K562 (cell line): ENCODE data around the gene C16orf86. TPM values are rescaled to one million over a fixed set of nuclear protein-coding genes. Genes with fewer than 3 reads are reported as not detected.
A peak's percentile ranks its signal among the peaks of the same experiment; 100 is the strongest.

Source experiments
- AFF1 ChIP-seq, 2 experiments: fragments of 450-650 bp; IDR thresholded peaks; 2 replicates each; pipeline ENCODE4 v1.6.1; 2018; ENCODE audit warnings: mild to moderate bottlenecking in 2 of 2, low read depth in 1 of 2; ENCODE audit not compliant: partially characterized antibody in 2 of 2
- ATF6 ChIP-seq: sonication (generic); formaldehyde crosslinking; IDR thresholded peaks from 2 replicates; pipeline ENCODE4 v1.4.0; 2020; ENCODE audit warnings: mild to moderate bottlenecking, missing genetic modification reagents
- CEBPG ChIP-seq, 3 experiments: fragments of 200-800 bp in 1 of 3; sonication (Bioruptor generic) in 1 of 3; sonication (generic) in 1 of 3; formaldehyde crosslinking in 1 of 3; IDR thresholded peaks in 2 of 3; conservative IDR thresholded peaks in 1 of 3; 2 replicates each; pipeline versions ENCODE4 v1.6.1 to v1.8.0; 2016 to 2022; ENCODE audit warnings: missing compliant biosample characterization in 2 of 3, missing genetic modification characterization in 2 of 3, mild to moderate bottlenecking in 1 of 3, missing genetic modification reagents in 1 of 3
- DMBX1 ChIP-seq: fragments of 250-450 bp; sonication (Bioruptor Pico); IDR thresholded peaks from 2 replicates; pipeline ENCODE4 v1.8.0; 2022; ENCODE audit warnings: inconsistent platforms, mild to moderate bottlenecking, moderate library complexity, borderline replicate concordance
- ETV1 ChIP-seq: fragments of 450-650 bp; conservative IDR thresholded peaks from 2 replicates; pipeline ENCODE4 v1.6.1; 2016; ENCODE audit warnings: missing genetic modification characterization, control low read depth, low read depth, missing compliant biosample characterization
- FOXM1 ChIP-seq, 2 experiments: fragments of 450-650 bp in 1 of 2; sonication (generic) in 1 of 2; formaldehyde crosslinking in 1 of 2; IDR thresholded peaks; 2 replicates each; pipeline versions ENCODE4 v1.6.1 to v1.9.0; 2017 to 2022; ENCODE audit warnings: low read depth in 2 of 2, mild to moderate bottlenecking in 2 of 2, missing genetic modification reagents in 1 of 2, moderate library complexity in 1 of 2
- HOXB6 ChIP-seq: fragments of 250-450 bp; sonication (Bioruptor Pico); IDR thresholded peaks from 2 replicates; pipeline ENCODE4 v1.5.1; 2022; ENCODE audit warnings: mild to moderate bottlenecking, borderline replicate concordance
- KHSRP ChIP-seq: fragments of 450-650 bp; IDR thresholded peaks from 2 replicates; pipeline ENCODE4 v1.6.1; 2017
- MEF2D ChIP-seq: conservative IDR thresholded peaks from 2 replicates; pipeline ENCODE4 v1.6.1; 2016; ENCODE audit warnings: low read depth, missing genetic modification characterization, missing compliant biosample characterization
- RBM17 ChIP-seq: fragments of 200-400 bp; formaldehyde crosslinking; IDR thresholded peaks from 2 replicates; pipeline ENCODE4 v1.6.1; 2017; ENCODE audit warnings: low read depth, mild to moderate bottlenecking, low read length, borderline replicate concordance
- RCOR1 ChIP-seq, 2 experiments: IDR thresholded peaks; 2 replicates each; pipeline ENCODE4 v1.6.1; 2012; ENCODE audit warnings: low read depth in 2 of 2, low read length in 2 of 2, borderline replicate concordance in 1 of 2, improper control_type of control experiment in 1 of 2
- SIX5 ChIP-seq, 2 experiments: IDR thresholded peaks; 2 replicates each; pipeline ENCODE4 v1.6.1; 2011; ENCODE audit warnings: low read length in 2 of 2, borderline replicate concordance in 1 of 2, low read depth in 1 of 2, mild to moderate bottlenecking in 1 of 2, moderate library complexity in 1 of 2; ENCODE audit not compliant: insufficient read depth in 1 of 2
- SMAD4 ChIP-seq: fragments of 250-450 bp; sonication (Bioruptor Pico); conservative IDR thresholded peaks from 2 replicates; pipeline ENCODE4 v1.8.0; 2021; ENCODE audit warnings: inconsistent platforms, mild to moderate bottlenecking, moderate library complexity
- SP1 ChIP-seq: sonication (generic); formaldehyde crosslinking; IDR thresholded peaks from 2 replicates; pipeline ENCODE4 v1.8.1; 2022; ENCODE audit warnings: mild to moderate bottlenecking, missing genetic modification reagents
- ZBTB43 ChIP-seq: sonication (generic); formaldehyde crosslinking; IDR thresholded peaks from 2 replicates; pipeline ENCODE4 v1.8.0; 2023; ENCODE audit warnings: mild to moderate bottlenecking, missing genetic modification reagents
- ZNF12 ChIP-seq: sonication (generic); formaldehyde crosslinking; IDR thresholded peaks from 2 replicates; pipeline ENCODE4 v1.4.0; 2020; ENCODE audit warnings: mild to moderate bottlenecking, missing genetic modification reagents
- polyA plus RNA-seq, 8 experiments: library from polyadenylated mRNA; depleted of rRNA in 4 of 8; stranded (reverse) in 5 of 8; unstranded in 3 of 8; fragments of >200 nt; fragmentation: Nextera tagmentation in 2 of 8; fragmentation: Illumina TruSeq in 1 of 8; extraction: Ambion mirVana in 2 of 8; extraction: Trizol in 1 of 8; gene quantifications; 2 replicates each; pipeline versions ENCODE4 v1.2.1 to v1.2.3, GENCODE V29; 2011 to 2014; ENCODE audit warnings: inconsistent platforms in 1 of 8, missing spikeins in 1 of 8
- total RNA-seq, 7 experiments: library from RNA; depleted of rRNA in 6 of 7; stranded (reverse); fragments of >200 nt in 6 of 7; fragmentation: Illumina TruSeq in 2 of 7; extraction: Trizol in 2 of 7; gene quantifications; 2 replicates each; pipeline versions ENCODE4 v1.2.1 to v1.2.3, GENCODE V29; 2011 to 2021; ENCODE audit warnings: low replicate concordance in 1 of 7
- TF ChIP-seq, protein P1 (sequence below): fragments of 250-450 bp; sonication (Bioruptor Pico); IDR thresholded peaks from 2 replicates; pipeline ENCODE4 v1.8.0; 2022; ENCODE audit warnings: moderate library complexity, mild to moderate bottlenecking, inconsistent platforms

Gene C16orf86
- total and polyA plus RNA-seq, 9 of the 15 experiments (the other 6 are each of a cell fraction or from before 2014, with no cell fraction given) = 0.13 to 1.2 (median 0.27) TPM; not detected in 3

DNA sequence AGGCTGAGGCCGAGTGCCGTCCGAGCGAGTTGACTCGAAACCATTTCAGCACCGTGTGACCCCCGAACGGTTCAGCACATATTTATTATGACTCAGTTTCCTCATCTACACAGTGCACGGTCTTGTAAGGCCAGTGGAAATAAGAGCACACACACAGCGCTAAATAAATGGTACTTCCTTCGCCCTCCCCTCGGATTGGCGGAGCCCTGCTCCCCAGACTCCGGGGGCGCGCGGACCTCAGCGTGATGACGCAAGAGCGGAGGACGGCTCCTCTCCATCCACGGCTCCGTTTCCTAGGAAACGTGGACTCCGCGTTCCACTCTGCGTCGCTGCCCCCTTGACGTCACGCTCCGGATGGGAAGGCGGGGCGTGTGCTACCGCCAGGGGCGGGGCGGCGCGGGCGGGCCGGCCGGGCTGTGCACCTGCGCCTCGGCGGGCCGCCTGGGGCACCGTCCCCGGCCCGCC, 6.0 kb upstream of the C16orf86 start, which contains the start of gene PARD6A (continued):
- TF ChIP-seq AFF1 (IDR thresholded peaks at IDR 0.05; ENCODE audit: low read depth in 1 of 2, partially characterized antibody in 2 of 2) (no peak), MEF2D (no peak), DMBX1 (CRISPR knock-in tag) (no peak), KHSRP (peak; percentile 71), SMAD4 (CRISPR knock-in tag) (peak; percentile 69), CEBPG (CRISPR knock-in tag; IDR thresholded peaks at IDR 0.05) (peak; percentile 98), CEBPG (tag; conservative IDR thresholded peaks at IDR 0.05 in 1 of 2, IDR thresholded peaks at IDR 0.05 in 1 of 2) (peak; percentile 98 to 99), RBM17 (no peak), FOXM1 (IDR thresholded peaks at IDR 0.05; ENCODE audit: low read depth) (no peak), FOXM1 (CRISPR knock-in tag; IDR thresholded peaks at IDR 0.05; ENCODE audit: low read depth) (no peak), HOXB6 (CRISPR knock-in tag) (no peak), ETV1 (tag) (0 out of 2 replicates have a peak, but pooled peaks have one; percentile 23), ZBTB43 (CRISPR knock-in tag) (no peak), ZNF12 (no peak), SIX5 (IDR thresholded peaks at IDR 0.05; ENCODE audit: borderline replicate concordance in 1 of 2, insufficient read depth in 1 of 2, low read depth in 1 of 2, low read length in 2 of 2) (no peak), RCOR1 (IDR thresholded peaks at IDR 0.05; ENCODE audit: borderline replicate concordance in 1 of 2, low read depth in 2 of 2, low read length in 2 of 2) (peak in 1 of 2 experiments; percentile 93; a peak in 3 of 4 replicates), ATF6 (CRISPR knock-in tag) (no peak), SP1 (CRISPR knock-in tag) (0 out of 2 replicates have a peak, but pooled peaks have one; percentile 55)
- TF ChIP-seq, protein P1, sequence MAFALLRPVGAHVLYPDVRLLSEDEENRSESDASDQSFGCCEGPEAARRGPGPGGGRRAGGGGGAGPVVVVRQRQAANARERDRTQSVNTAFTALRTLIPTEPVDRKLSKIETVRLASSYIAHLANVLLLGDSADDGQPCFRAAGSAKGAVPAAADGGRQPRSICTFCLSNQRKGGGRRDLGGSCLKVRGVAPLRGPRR = no peak
